HL-60/S4 treated with retinoic acid at 250 ng/mL for 4 days and 3 days (cell line): ENCODE measurements around the gene LNP1.
"Not testable (repeated sequence)": the region's sequence is repeated elsewhere in the genome, so short reads cannot be mapped to it uniquely, and the experiment has no call there.

ENCODE experiments used
- in situ Hi-C: fragments of 300-500 bp; cut with MboI; formaldehyde crosslinking; loops from 2 replicates; pipeline ENCODE4 v1.7.0; 2022; ENCODE audit warnings: low sequenced_read_pairs

Gene LNP1

GRCh38 chr3:100471444-100471843, 70.1 kb downstream of the LNP1 start:
- in situ Hi-C loops: no loop called here

GRCh38 chr3:100477851-100478360, 76.6 kb downstream of the LNP1 start:
- in situ Hi-C loops: not testable (repeated sequence)

- in situ Hi-C loops: not testable (repeated sequence)
These were observed 77.2 kb downstream of the LNP1 start for GRCh38 chr3:100478521-100478920.

GRCh38 chr3:100480081-100480480, 78.7 kb downstream of the LNP1 start:
- in situ Hi-C loops: no loop called here

- in situ Hi-C loops: no loop called here
These were observed 80.8 kb downstream of the LNP1 start for GRCh38 chr3:100482176-100482575.

- in situ Hi-C loops: no loop called here
These were observed 82.2 kb downstream of the LNP1 start for GRCh38 chr3:100483529-100483928.

- in situ Hi-C loops: no loop called here
These were observed 85.5 kb downstream of the LNP1 start for GRCh38 chr3:100486808-100487207.

GRCh38 chr3:100489118-100489517, 87.8 kb downstream of the LNP1 start:
- in situ Hi-C loops: no loop called here

GRCh38 chr3:100492059-100493006, 91.0 kb downstream of the LNP1 start, which contains the start of gene TMEM45A:
Gene TMEM45A (plus strand): TSS chr3:100492619. CDS start chr3:100555212, 62,593 bp downstream.
- in situ Hi-C loops: no loop called here

GRCh38 chr3:100496711-100497261, 95.4 kb downstream of the LNP1 start:
- in situ Hi-C loops: no loop called here

- in situ Hi-C loops: no loop called here
These were observed 98.3 kb downstream of the LNP1 start for GRCh38 chr3:100499651-100500050.

- in situ Hi-C loops: no loop called here
These were observed 99.1 kb downstream of the LNP1 start for GRCh38 chr3:100500320-100500880.

- in situ Hi-C loops: no loop called here
These were observed 102.1 kb downstream of the LNP1 start for GRCh38 chr3:100503448-100503847.
